Endothelial cell of umbilical vein (primary cell): ENCODE results near the gene TXNDC8.

ENCODE experiments used
- EZH2 ChIP-seq: IDR thresholded peaks from 2 replicates; pipeline ENCODE4 v1.6.1; 2012; ENCODE audit warnings: borderline replicate concordance, low read depth, mild to moderate bottlenecking, moderate library complexity, low read length, inconsistent platforms; ENCODE audit not compliant: severe bottlenecking
- FOS ChIP-seq: IDR thresholded peaks from 2 replicates; pipeline ENCODE4 v1.6.1; 2011; ENCODE audit warnings: mild to moderate bottlenecking, low read length, moderate library complexity, borderline replicate concordance; ENCODE audit not compliant: insufficient read depth
- GATA2 ChIP-seq: IDR thresholded peaks from 2 replicates; pipeline ENCODE4 v1.7.0; 2011; ENCODE audit warnings: low read depth, mild to moderate bottlenecking, moderate library complexity, mixed read lengths, low read length; ENCODE audit not compliant: insufficient read length, insufficient read depth
- JUN ChIP-seq: IDR thresholded peaks from 2 replicates; pipeline ENCODE4 v1.6.1; 2011; ENCODE audit warnings: borderline replicate concordance, low read depth; ENCODE audit not compliant: insufficient read length, insufficient read depth
- MYC ChIP-seq: IDR thresholded peaks from one replicate; pipeline ENCODE4 v1.6.1; 2011; ENCODE audit warnings: mild to moderate bottlenecking, low read depth, low read length
- POLR2A ChIP-seq: IDR thresholded peaks from 2 replicates; pipeline ENCODE4 v1.6.1; 2012; ENCODE audit warnings: low read depth, mild to moderate bottlenecking, control low read depth, low read length
- POLR2AphosphoS5 ChIP-seq: IDR thresholded peaks from 2 replicates; pipeline ENCODE4 v1.6.1; 2012; ENCODE audit warnings: low read depth, mild to moderate bottlenecking, control low read depth, low read length, moderate library complexity; ENCODE audit not compliant: insufficient read depth
- TF ChIP-seq, protein P1 (sequence below), 2 donors: IDR thresholded peaks; 1 replicate in 1 of 2; 2 replicates in 1 of 2; pipeline ENCODE4 v1.5.1; 2011; ENCODE audit warnings: low read length in 2 of 2, mild to moderate bottlenecking in 2 of 2, moderate library complexity in 2 of 2, control low read depth in 1 of 2, inconsistent platforms in 1 of 2, low read depth in 1 of 2; ENCODE audit not compliant: insufficient read depth in 1 of 2; ENCODE audit errors: extremely low read depth in 1 of 2
- TF ChIP-seq, protein P2 (sequence below): IDR thresholded peaks from 2 replicates; pipeline ENCODE4 v1.6.1; 2011; ENCODE audit not compliant: insufficient read depth, insufficient read length

GRCh38 chr9:110364451-110364850 lies 26.8 kb upstream of the TXNDC8 start:
- TF ChIP-seq, protein P1, sequence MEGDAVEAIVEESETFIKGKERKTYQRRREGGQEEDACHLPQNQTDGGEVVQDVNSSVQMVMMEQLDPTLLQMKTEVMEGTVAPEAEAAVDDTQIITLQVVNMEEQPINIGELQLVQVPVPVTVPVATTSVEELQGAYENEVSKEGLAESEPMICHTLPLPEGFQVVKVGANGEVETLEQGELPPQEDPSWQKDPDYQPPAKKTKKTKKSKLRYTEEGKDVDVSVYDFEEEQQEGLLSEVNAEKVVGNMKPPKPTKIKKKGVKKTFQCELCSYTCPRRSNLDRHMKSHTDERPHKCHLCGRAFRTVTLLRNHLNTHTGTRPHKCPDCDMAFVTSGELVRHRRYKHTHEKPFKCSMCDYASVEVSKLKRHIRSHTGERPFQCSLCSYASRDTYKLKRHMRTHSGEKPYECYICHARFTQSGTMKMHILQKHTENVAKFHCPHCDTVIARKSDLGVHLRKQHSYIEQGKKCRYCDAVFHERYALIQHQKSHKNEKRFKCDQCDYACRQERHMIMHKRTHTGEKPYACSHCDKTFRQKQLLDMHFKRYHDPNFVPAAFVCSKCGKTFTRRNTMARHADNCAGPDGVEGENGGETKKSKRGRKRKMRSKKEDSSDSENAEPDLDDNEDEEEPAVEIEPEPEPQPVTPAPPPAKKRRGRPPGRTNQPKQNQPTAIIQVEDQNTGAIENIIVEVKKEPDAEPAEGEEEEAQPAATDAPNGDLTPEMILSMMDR (IDR thresholded peaks at IDR 0.05; ENCODE audit: extremely low read depth in 1 of 2, insufficient read depth in 1 of 2, low read depth in 1 of 2, low read length in 2 of 2) = no peak
- TF ChIP-seq POLR2AphosphoS5 (no peak), POLR2A (no peak), EZH2 (no peak), FOS (no peak), JUN (no peak), GATA2 (no peak), MYC (no peak)
- TF ChIP-seq, protein P2, sequence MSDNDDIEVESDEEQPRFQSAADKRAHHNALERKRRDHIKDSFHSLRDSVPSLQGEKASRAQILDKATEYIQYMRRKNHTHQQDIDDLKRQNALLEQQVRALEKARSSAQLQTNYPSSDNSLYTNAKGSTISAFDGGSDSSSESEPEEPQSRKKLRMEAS = no peak
